ENCODE data around the gene EOLA1.

EOLA1 gene

GRCh38 chrX:149513825-149514428 is 26.9 kb upstream of the EOLA1 start:
- H3K4me1 ChIP-seq (ENCODE audit: control insufficient read depth, insufficient read depth, low read length), result no peaks in the 10 kb centered on the region
- H3K4me3 ChIP-seq (ENCODE audit: low read depth, low read length), result no peak overlapping the region
- H3K27ac ChIP-seq (ENCODE audit: extremely low read depth, low read depth, low read length), result no peak overlapping the region
- ChIA-PET POLR2A (no interaction called here), CTCF (interaction anchor here (0.5 to 1.1 kb wide), 3 partner anchors 9 to 136 kb away, joined by 3 read pairs; no protein-coding TSS in a partner anchor)
- TF ChIP-seq ZNF621 (tag by site-specific recombination; IDR thresholded peaks at IDR 0.05) (no peak), ZNF645 (tag by site-specific recombination; IDR thresholded peaks at IDR 0.05) (no peak), ZNF830 (tag by site-specific recombination; IDR thresholded peaks at IDR 0.05; ENCODE audit: low read depth) (no peak), ZBTB21 (tag by site-specific recombination; IDR thresholded peaks at IDR 0.05) (no peak), ZNF677 (tag by site-specific recombination; IDR thresholded peaks at IDR 0.05) (no peak), ZNF138 (tag by site-specific recombination; IDR thresholded peaks at IDR 0.05; ENCODE audit: borderline replicate concordance) (no peak), SETDB1 (IDR thresholded peaks at IDR 0.05; ENCODE audit: insufficient read length, low read length) (no peak), SP2 (tag by site-specific recombination; IDR thresholded peaks at IDR 0.05) (no peak), ZBTB8A (tag by site-specific recombination; IDR thresholded peaks at IDR 0.05) (no peak), ZNF473 (tag by site-specific recombination; IDR thresholded peaks at IDR 0.05) (no peak), ZBTB44 (tag by site-specific recombination; IDR thresholded peaks at IDR 0.05) (no peak), ZNF302 (tag by site-specific recombination; IDR thresholded peaks at IDR 0.05; ENCODE audit: low read depth) (no peak), SCRT2 (tag by site-specific recombination; IDR thresholded peaks at IDR 0.05) (no peak), ZNF426 (tag by site-specific recombination; IDR thresholded peaks at IDR 0.05) (no peak), ZFP69B (tag by site-specific recombination; IDR thresholded peaks at IDR 0.05) (no peak), ZBTB11 (tag by site-specific recombination; conservative IDR thresholded peaks at IDR 0.05; ENCODE audit: low read depth) (no peak), ZIC2 (tag by site-specific recombination; IDR thresholded peaks at IDR 0.05) (no peak)
- TF ChIP-seq, protein P1, sequence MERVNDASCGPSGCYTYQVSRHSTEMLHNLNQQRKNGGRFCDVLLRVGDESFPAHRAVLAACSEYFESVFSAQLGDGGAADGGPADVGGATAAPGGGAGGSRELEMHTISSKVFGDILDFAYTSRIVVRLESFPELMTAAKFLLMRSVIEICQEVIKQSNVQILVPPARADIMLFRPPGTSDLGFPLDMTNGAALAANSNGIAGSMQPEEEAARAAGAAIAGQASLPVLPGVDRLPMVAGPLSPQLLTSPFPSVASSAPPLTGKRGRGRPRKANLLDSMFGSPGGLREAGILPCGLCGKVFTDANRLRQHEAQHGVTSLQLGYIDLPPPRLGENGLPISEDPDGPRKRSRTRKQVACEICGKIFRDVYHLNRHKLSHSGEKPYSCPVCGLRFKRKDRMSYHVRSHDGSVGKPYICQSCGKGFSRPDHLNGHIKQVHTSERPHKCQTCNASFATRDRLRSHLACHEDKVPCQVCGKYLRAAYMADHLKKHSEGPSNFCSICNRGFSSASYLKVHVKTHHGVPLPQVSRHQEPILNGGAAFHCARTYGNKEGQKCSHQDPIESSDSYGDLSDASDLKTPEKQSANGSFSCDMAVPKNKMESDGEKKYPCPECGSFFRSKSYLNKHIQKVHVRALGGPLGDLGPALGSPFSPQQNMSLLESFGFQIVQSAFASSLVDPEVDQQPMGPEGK (tag by site-specific recombination; IDR thresholded peaks at IDR 0.05), result no peak
- no peaks in the 10 kb centered on the region for H3K36me3 ChIP-seq (ENCODE audit: control insufficient read depth in 2 of 2, insufficient read depth in 1 of 2, low read length in 2 of 2)
- H3K9me3 ChIP-seq (ENCODE audit: control insufficient read depth, insufficient read depth, low read depth, low read length), result no peaks in the 10 kb centered on the region

All from HEK293 (cell line).